Stimulated activated CD8-positive, alpha-beta memory T cell treated with anti-CD3 and anti-CD28 coated beads, Interleukin-7, amount 100 ng/mL, for 48 hours (primary cell): ENCODE results near the gene USB1.

Experiments
- DNase-seq, 2 donors: peaks; one replicate each; pipeline ENCODE4 v3.0.0-alpha.2; 2020; ENCODE audit warnings: low read depth in 1 of 2; ENCODE audit errors: extremely low read depth in 1 of 2

The USB1 gene

GRCh38 chr16:58013201-58013956, 12.2 kb downstream of the USB1 start:
- no peak for DNase-seq

GRCh38 chr16:58016840-58017446, 15.7 kb downstream of the USB1 start:
- no peak for DNase-seq

GRCh38 chr16:58018803-58019202, 17.6 kb downstream of the USB1 start:
- no peak for DNase-seq

DNA sequence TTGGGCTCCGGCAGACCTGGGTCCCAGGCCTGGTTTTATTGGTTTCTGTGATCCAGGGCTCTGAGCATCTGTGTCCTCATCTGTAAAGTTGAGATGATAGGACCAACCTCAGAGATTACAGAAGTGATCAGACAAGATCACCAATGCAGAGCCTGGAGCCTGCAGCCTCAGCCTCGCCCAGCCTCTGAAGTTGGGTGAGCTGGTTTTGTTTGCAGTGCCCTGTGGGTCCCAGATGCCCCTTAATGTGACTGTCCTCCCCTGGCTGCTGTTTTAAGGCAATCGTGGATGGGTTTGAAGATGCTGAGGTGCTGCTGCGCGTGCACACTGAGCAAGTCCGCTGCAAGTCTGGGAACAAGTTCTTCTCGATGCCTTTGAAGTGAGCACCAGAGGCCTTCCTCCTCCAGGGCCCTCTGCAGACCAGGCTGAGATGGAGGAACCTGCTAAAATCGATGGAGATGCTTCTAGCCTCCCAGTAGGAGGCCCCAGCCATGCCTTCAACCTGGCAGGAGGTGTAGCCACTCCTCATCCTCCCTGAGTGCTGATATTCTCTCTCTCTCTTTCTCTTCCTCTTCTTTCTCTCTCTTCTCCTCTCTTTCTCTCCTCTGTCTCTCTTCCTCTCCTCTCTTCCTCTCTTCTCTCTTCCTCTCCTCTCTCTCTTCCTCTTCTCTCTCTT, 18.8 kb downstream of the USB1 start:
- DNase-seq: no peak

- no peak for DNase-seq
These were observed 19.7 kb downstream of the USB1 start for GRCh38 chr16:58020628-58021521.

GRCh38 chr16:58021661-58022551, 20.7 kb downstream of the USB1 start:
- no peak for DNase-seq

GRCh38 chr16:58022601-58023371, 21.6 kb downstream of the USB1 start:
- no peak for DNase-seq

DNA sequence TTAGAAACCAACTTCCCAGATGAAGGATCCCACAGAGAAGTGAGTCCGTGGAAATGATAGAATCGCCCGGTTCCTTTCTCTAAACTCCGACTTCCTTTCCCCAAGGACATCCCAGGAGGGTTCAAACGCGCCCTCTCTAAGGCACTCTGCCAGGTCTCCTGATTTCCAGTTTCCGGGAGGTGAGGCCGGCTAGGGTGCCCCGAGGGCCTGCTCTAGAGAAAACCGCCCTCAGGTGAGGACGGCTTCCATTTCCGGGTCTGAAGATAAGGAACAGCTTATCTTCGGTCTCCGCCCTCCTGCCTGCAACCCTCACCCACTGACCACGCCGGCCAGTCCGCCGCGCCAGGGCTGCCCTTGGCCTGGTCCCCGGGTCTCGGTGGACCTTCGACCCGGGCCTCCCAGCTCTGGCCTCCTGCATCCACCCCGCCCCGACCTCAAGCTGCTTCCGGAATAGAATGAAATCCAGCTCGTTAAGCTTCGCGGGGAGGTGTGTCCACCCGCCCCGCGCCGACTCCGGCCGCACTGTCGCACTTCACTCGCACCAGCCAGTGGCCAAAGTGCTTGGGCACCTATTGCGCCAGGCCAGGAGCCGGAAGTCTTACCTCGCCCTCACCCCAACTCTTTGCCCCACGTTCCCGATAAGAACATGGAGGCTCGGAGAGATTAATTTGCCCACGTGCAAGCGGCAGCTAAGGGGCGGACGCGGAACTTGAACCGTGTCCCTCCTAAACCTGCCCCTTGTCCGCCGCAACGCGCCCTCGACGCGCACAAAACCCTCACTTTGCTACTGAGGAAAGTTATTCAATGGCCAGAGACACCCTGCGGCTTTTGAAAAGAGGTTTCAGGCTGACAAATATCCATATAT, 23.5 kb downstream of the USB1 start:
- no peak for DNase-seq

- peak; percentile 45 for DNase-seq
These were observed 24.3 kb downstream of the USB1 start, which contains the start of gene MMP15 for GRCh38 chr16:58025351-58026138. Gene MMP15 (plus strand): TSS chr16:58025754. CDS start chr16:58026351, 597 bp downstream.

GRCh38 chr16:58026139-58026704, 25.0 kb downstream of the USB1 start:
- no peak for DNase-seq

DNA sequence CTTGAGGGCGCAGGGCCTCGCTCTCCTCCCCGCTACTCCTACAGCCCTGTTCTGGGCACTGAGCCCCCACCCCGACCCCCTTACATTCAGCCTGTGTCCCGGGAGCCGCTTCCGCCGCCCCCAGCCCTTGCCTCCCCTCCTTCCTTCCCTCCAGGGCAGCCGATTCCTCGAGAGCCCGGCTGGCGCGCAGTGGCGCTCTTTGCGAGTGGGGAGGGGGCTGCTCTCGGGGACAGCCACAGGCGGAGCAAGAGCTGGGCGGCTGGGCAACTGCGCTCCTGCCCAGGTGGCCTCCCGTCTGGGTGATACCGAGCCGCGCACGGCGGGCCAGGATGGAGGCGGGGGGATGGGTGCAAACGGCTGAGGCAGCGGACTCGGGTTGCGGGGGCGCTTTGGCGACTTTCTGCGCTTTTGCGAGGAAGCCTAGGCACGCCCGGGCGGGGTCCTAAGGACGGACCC, 25.5 kb downstream of the USB1 start:
- DNase-seq: no peak

DNA sequence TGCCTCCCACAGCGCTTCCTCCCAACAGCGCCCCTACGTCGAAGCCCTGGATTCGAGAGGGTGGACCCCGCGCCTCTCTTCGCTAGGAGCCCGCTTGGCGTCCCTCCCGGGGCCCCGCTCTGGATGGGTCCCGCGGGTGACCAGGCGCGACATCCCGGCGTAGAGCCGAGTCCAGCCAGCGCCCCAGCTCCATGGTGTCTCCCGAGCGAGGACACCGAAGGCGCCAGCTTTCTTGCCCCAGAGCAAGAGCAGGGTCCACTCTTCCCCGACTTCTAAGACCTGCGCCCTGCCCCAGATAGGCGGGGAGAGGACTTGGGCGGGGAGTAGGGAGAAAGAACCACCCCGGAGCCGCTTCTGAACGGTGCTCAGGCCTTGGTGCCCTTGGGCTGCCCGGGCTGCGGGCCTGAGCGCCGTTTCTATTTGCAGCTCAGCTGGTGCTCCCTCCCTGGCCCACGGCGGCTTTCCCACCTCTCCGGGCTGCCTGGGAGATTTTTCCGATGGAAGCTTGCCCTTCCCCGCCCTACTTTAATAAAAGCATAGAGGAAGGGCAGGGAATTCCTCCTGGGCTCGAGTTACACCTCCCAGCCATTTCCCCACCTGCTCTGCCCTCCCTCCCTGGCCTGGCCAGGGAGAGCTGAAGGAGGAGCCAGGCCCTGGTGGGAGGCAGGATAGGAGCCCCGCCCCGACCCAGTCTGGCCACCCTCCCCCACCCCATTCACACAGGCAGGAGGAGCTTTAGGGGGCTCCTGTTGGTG, 26.1 kb downstream of the USB1 start:
- no peak for DNase-seq

DNA sequence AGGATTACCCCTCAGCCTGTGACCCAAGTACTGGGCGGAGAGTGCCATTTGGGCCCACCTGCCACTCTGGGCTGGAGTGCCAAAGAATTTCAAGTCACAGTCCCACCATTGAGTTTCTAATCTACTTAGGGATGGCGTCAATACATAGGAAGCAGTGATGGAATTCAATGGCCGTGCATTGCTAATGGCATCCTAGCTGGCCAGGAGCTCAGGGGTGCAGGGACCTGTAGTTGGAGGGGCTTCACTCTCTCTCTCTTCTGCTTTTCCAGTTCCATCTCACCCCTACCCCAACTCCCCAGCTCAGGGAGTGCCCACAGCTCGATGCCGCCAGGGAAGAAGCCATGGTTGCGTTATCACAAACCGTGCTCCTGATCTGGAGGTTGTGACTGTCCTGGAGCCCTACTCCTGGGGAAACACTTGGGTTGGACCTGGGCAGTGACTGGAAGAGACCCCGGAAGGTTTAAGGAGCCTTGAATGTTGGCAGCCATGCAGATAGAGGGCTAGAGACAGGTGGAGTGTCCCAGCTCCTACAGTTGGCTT, 26.8 kb downstream of the USB1 start:
- no peak for DNase-seq

DNA sequence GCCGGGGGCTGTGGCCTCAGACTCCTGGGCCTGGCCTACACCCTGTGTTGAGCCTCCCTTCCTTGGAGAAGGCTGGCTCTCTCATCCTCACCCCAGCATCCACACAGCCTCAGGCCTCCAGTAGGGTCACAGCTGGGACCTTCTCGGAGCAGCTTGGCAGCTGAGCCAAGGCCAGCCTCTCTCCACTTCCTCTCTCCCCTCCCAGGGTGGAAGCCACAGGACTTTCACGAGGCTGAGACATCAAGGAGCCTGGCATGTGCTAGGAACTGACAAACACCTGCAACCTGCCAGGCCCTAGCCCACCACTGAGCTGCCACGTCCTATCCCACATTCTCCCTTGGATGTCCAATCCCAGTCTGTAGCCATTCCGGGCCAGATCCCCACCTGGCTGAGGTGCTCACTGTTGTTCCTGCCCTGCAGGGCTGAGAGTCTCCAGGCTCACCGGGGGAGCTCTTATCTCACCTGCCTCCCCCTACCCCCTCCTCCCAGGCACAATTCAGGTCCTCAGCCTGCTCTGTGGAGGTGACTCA, 27.4 kb downstream of the USB1 start:
- DNase-seq: no peak

DNA sequence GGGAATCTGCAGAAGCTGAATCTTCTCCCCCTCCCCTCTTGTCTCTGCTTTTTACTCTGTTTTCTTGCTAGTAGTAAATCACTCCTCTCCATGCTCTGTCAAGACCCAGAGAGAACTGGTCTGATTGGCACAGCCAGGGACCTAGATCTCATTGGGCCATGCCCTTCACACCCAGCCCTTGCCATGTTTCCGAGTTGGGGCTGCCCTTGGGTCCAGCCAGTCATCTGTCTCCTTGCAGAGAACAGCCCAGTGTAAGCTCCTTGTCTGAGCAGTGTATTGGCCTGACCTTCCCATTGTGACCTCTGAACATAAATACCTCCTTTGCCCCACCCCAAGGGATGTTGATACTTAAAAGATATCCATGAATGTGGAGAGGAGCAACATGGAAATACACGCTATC, 28.2 kb downstream of the USB1 start:
- no peak for DNase-seq
